Fibroblast of skin of right quadriceps (primary cell): ENCODE measurements around the gene SPPL3.
A peak's percentile ranks its signal among the peaks of the same experiment; 100 is the strongest.
"Not testable (repeated sequence)": the region's sequence is repeated elsewhere in the genome, so short reads cannot be mapped to it uniquely, and the experiment has no call there.

Experiments
- DNase-seq: peaks from one replicate; pipeline ENCODE4 v3.0.0-alpha.2; 2013

SPPL3 gene

DNA sequence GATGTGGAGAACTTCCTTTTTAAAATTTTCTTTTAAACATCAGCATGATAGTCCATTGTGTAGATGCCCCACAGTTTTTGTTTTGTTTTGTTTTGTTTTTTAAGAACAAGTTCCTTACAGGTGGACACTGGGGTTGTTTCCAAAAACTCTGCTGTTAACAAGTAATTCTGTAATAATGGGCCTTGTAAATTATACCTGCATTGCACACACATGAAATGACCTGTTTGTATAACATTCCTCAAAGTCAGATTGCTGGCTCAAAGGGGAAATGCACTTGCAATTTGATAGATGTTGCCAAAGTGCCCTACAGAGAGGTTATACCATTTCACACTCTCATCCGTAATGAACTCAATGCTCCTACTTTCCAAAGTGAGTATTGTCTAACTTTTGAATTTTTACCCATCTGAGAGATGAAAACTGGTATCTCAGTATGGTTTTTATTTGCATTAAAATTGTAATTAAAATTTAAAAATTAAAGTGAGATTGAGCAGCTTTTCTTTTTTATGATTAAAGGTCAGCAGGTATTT lies 89.2 kb downstream of the SPPL3 start:
- no peak for DNase-seq

DNA sequence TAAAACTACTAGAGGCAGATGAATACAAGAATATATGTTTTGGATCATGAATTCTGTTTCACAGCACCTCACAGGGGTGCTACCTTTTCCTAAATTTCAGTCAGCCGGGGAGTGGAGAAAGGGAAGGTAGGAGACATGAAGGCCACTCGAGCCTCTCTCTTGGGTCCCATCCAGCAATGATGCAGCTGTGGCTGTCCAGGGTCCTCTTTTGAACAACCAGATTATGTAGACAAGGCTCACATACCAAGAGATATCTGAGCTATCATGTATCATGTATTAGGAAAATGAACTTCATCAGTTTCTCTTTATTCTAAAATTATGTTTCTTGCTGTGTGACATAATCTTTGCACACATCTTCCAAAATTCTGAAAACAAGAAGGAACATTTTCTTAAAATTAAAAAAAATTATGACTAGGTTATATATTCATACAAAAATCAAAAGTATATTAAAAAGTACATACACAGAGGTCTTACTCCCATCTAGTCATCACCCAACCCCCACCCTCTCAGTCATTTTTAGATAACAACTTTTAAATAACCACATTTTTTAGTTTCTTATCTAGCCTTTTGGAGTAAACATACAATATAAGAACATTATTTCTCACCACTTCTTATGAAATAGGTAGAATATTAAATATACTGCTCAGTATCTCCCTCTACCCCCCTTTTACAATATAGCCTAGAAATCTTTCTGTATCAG lies 89.8 kb downstream of the SPPL3 start:
- DNase-seq, result no peak

DNA sequence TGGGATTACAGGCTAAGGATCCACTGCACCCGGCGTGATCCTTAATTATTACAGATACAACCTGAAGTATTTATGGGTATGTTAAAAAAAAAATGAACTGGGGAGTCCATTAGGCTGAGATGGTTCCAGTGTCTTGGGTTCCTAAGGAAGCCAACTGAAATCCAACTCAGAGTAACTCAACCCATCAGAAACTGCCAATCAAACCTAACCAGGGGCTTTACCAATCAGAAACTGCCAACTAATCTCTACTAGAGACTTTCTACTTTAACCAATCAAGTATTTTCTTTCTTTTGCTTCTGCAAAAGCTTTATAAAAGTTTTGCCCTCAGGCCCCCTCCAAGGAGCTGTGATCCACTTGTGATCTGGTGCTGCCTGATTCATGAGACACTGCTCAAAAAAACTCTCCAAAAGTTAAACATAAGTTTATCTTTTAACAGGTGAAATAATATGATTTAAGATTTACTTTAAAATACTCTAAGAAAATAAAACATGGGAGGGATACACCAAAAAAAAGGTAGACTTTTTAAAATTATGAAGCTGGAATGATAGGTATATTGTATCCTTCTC lies 90.5 kb downstream of the SPPL3 start:
- no peak for DNase-seq

DNA sequence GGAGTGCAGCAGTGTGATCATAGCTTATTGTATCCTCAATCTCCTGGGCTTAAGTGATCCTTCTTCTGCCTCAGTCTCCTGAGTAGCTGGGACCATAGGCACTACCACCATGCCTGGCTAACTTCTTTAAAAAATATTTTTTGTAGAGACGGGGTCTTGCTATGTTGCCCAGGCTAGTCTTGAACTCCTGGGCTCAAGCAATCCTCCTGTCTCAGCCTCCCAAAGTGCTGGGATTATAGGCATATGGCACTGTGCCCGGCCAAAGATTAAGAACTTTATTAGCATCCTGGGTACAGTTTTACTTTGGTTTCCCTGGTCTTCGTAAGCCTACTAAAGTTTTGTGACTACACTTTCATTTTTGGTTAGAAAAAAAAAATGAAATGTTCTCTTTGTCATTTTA lies 94.1 kb downstream of the SPPL3 start:
- no peak for DNase-seq

DNA sequence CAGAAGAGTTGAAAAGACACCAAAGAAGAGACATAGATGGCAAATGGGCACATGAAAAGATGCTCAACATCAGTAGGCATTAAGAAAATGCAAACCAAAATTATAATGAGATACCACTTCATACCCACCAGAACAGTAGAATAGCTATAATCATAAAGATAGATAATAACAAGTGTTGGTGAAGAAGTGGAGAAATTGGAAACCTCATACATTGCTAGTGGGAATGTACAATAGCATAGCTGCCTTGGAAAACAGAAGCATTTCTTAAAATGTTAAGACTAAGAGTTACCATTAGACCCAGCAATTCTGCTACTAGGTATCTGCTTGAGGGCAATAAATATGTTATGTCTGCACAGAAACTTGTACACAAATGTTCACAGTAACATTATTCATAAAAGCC lies 99.7 kb downstream of the SPPL3 start:
- DNase-seq, result no peak

DNA sequence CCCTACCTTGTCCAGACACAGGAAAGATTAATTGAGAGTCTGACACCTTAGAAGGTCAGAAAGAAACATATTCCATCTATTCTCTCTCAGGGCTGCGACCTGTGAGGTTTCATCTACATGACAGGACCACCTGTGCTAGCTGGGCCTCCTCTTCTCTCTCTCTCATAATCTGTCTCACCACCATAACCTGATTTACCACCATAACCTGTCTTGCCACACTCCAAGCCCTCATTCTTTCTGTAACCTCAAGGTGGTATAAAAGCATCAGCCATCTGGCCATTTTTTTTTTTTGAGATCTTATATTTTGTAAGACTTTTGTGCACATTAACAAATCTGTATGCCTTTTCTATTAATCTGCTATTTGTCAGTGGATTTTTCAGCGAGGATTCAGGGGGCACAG lies 103.0 kb downstream of the SPPL3 start:
- no peak for DNase-seq

DNA sequence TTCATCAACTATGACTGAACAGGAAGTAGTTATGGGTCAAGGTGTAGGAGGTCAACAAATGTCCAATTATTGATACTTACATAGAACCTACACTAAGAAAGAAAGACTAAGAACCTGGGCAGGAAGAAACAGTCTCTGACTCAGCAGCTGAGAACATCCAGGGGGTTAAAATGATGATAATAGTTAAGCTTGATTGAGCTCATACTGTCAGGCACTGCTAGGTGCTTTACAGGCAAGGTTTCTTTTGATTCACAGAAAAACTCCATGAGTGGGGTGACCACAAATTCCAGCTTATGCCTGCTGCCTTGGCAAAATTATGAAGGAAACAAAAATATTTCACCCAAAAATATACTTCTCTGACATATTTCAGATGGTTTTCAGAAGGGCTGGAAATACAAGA lies 103.5 kb downstream of the SPPL3 start:
- no peak for DNase-seq

DNA sequence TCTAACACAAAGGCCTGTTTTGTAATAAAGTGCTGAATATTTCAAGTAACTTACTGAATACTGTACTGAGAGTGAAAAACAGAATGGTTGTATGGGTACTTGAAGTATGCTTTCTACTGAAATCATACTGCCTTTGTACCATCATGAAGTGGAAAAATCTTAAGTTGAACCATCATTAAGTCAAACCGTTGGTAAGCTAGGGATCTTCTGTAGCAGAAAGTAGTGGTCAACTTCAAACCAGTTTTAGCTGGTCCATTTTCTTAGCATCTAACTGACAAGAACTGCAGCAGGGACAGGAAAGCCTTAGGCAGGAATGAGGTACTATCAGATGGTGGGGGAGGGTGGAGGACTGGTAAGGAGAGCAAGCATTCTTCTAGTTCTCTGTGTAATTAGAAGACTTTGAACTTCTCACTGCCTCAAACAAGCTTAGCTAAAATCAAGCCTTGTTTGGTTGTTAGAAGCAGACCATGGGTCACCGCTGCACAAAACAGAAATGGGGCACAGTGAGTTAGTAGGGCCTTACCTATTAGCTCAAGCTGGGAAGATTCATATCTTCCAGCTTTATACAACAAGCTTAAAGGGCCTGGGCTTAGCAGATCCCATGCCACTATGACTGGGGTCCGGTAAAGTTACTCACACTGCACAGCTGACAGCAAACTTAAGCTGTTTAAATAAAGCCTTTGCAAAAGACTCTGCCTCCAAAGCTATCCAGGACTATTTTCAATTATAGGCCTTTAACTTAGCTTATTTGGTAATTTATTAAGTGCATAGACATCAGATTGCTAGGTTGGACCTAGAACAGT lies 104.7 kb downstream of the SPPL3 start:
- DNase-seq, result no peak

DNA sequence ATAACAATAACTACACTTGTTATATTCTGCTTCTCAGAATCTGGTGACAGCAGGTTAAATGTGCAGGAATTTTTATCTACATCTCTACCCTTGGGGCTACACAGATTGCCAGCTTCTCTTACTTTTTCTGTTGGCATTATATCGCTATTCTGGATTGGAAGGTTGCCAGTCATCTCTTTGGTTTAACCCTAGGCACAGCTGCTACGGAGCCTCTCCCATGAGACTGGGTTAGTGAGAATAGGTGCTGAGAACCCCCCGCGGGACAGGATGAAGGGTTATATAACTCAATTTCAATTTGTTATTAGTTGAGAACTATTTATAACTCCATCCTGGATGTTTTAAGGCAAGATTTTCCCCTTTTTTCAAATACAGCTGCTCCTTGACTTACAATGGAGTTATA lies 105.5 kb downstream of the SPPL3 start:
- no peak for DNase-seq

DNA sequence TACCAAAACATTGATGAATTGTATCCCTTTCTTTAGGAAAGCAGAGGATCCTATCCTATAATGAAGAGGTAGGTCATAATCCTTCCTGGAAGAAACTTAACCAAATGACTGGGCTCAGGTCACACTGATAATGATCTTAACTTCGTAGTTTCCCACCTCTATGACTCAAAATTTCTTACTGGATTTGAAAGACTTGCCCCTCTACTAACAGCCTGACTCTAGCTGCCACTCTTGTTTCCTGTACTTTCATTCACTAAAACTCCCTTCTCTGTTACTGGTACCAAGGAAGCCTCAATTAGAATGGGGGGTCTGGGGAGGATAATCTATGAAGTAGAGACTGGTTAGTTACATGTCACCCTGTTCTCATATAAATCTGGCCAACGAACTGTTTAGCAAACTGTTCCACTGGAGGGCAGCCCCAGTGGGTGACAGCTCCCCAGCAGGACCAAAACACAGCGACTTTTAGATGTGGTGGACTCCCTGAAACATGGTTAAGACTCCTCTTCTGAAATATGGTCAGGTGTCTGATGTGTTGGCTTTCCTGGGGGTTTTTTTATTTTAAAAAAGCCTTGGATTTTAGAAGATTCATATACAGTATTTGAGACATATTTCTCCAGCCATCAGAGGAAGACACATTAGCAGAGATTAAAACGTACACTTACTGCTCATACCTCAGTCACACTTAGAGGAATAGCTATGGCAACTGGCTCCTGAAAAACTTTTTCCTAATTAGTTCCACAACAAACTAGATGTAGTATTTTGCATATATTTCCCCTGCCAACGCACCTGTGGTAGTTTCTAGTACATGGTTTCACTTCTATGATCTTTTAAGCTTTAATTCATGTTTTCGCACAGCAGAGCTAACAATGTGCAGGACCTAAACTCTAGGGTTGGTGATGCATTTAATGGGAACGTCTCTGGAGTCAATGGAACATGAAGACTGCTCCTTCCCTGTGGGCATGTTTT lies 106.2 kb downstream of the SPPL3 start:
- DNase-seq, result no peak

DNA sequence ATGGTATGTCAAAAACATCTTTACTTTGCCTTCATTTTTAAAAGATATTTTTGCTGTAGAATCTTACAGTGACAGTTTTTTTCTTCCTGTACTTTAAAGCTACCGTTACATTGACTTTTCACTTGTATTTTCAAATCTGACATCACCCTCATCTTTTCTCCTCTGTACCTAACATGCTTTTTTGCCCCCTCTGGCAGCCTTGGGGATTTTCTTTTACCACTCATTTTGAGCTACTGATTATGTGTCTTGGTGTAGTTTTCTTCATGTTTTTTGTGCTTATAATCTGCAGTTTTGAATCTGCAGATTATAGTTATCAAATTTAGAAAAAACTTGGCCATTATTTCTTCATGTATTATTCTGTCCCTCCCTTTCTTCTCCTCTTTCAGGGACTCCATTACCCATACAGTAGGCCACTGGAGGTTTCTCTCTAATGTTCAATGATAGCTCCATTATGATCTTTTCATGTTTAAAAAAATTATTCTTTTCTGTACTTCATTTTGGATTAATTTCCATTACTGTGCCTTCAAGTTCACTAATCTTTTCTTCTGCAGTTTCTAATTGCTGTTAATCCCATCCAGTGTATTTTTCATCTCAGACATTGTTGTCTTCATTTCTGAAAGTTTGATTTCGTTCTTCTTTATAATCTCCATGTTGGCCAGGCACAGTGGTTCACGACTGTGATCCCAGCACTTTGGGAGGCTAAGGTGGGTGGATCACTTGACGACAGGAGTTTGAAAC lies 108.5 kb downstream of the SPPL3 start:
- DNase-seq, result no peak

DNA sequence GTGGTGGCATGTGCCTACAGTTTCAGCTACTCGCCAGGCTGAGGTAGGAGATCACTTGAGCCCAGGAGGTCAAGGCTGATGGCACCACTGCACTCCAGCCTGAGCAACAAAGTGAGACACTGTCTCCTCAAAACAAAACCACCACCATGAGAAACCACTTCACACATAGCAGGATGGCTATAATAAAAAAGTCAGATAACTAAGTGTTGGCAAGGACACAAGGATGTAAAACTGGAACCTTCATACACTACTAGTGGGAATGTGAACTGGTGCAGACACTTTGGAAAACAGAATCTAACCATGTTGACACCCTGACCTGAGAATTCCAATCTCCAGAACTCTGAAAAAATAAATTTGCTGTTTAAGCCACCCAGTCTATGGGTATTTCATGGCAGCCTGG lies 110.8 kb downstream of the SPPL3 start:
- DNase-seq, result no peak

DNA sequence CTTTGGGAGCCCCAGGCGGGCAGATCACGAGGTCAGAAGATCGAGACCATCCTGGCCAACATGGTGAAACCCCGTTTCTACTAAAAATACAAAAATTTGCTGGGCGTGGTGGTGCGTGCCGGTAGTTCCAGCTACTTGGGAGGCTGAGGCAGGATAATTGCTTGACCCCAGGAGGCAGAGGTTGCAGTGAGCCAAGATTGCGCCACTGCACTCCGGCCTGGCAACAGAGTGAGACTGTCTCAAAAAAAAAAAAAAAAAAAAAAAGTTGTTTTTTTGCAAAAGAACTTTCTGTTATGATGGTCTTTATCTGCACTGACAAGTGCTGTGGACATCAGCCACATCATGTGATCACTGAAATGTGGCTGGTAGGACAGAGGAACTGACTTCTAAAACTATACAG lies 111.7 kb downstream of the SPPL3 start:
- DNase-seq, result not testable (repeated sequence)

DNA sequence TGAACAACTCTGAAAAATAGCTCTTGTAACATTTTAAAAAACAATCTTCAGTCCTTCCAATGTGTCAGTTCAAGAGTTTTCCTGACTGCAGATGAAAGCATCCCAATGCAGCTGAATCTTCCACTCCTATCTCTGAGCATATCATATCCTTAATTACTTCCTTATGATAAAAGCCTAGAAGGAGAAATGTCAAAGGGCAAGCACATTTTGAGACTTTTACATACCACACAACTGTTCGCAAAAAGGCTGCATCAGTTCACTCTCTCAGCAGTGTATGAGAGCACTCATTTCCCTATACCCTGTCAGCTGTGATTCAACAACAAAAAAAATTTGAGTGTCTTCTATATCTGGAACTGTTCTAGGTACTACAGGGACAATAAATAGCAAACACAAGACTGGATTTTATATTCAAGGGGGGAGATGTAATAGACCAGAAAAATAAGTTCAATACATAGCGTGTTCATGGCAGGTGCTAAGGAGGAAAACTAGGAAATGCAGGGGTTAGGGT lies 112.4 kb downstream of the SPPL3 start:
- DNase-seq, result no peak

DNA sequence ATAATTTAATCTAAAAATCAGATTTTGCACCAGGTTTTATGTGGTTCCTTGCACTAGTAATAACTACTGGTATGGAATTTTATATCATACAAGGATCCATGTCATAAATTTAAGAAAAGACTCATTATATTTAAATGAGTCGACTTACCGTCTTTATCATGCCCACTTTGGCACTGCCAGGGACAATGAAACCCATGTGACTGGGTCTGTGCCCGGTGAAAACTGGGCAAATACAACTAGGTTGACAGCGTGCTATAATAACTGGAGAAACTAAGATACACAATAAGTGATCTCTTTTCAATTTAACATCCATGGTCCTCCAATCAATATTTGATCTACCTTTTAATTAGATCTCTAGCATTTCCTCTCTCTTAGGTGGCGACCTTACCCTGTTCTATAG lies 114.0 kb downstream of the SPPL3 start:
- DNase-seq, result no peak

DNA sequence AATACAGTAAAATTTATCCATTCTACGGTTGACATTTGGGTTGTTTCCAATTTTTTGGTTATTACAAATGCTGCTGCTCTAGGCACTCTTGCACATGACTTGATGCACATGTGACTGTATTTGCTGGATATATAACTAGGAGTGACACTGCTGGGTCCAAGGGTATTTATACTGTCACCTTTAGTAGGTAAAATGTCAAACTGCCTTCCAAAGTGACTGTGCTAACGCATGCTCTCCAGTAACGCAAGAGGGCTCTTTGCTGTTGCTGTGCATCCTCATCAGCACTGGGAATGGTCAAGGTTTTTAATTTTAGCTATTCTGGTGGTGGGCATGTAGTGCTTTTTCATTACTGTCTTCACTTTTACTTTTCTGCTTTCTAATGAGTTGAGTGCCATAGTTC lies 116.3 kb downstream of the SPPL3 start:
- no peak for DNase-seq

DNA sequence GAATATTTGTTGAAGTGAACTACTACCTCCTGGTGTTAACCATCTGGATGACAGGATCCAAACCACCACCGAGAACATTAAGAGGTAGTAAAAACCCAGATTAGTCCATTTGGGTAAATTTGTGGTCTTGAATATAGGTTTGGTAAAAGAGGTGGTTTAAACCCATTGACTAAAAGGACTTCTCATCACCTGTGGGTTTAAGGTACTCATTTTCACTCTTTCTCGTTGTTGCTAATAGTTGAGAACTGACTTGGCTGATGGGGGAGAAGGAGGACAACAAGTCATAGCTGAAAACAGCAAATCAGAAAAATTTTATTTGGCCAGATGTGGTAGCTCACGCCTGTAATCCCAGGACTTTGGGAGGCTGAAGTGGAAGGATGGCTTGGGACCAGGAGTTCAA lies 119.4 kb downstream of the SPPL3 start:
- DNase-seq, result no peak

DNA sequence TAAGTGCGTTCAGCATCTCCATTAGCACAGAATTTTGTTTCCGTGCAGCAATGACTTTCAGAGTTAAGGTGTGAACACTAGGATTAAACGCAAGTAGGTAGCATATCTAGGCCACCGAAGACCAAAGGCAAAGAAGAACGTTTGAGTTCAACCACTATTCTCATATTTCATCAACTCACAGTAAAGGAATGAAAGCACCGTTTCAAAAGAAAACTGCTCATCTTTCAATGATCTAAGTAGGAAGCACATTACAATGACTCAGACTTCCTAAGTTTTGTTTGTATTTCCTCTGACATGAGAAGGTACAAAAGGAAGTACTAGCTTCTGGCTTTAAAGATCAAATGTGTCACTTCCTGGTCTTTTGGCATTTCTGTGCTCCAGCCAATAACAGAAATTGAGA lies 121.0 kb downstream of the SPPL3 start:
- peak; percentile 57 for DNase-seq

DNA sequence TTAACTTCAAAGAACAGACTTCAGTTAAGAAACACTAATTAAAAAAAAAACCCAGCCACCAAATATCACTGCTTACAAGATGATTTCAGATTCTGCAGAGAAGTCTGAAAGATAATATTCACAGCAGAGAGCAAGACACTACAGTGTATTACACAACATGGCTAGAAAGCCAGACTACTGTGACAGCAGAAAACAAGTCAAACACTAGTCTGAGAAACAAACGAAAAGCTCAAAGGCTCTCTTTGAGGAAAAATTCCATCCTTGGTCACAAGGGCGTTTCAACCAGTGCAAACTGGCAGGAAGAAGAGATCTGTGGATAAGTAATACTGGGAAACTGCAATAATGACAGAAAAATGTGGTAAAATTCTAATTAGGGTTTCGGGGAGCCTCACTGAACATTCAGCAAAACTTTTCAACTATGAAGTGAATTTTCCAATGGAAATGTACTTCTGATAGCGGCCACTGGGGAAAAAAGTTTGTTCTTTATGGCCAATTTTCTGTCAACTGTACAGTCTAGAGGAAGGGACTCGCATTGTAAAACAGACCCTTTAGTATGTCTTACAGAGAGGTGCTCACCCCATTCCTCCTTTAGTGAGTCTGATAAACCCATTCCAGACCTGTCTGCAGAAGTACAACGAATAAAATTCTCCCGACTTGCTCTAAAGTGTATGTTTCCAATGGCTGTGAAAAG lies 128.2 kb downstream of the SPPL3 start:
- DNase-seq, result no peak

DNA sequence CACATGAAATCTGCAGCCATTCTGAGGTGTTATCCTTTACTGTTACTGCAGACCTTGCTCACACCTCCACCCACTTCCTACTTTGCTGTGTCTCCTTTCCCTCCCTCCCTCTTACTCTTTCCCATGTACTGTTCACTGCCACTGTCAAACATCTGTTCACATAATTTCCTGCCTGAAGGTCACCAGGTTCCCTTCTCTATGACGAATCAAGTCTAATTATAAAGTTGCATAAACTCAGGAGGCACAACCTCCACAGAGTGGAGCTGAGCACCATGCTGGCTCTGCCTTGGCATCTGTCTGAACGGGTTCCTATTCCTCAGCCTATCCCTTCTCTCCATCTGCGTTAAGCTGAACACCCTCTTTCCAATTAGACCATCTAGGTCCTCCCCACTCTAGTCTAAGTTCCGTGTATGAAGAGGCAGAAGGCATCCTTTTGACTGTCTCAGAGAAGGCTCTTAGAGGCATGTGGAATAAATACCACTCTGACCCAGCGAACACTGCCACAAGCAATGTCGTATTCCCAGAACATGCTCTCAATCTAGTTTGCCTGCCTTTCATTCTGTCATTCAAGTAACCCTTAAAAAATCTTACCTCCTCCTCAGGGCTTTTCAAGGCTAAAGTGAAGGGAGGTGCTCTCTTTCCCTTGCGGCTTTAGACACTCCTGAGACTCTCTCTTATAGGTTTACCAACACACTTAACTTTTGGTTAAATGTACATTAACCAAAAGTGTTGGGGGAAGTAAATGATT lies 129.8 kb downstream of the SPPL3 start:
- DNase-seq, result no peak

DNA sequence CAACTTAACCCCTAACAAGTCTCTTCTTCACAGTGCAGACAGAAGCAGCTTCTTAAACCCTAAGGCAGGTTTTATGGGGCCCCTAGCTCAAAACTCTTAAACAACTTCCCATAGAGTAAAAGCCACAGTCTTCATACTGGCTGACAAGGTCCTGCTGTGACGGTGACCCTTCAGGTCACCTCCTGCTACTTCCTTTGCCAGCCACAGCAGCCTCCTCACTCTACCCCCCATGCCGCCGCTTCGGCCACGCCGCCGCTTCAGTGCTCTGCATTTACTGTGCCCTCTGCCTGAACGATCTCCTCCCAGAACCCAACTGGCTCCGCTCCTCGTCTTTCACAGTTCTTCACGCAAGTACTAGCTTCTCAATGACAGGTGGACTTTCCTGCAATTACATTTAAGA lies 133.1 kb downstream of the SPPL3 start:
- DNase-seq, result no peak
